Progenitor cell of endocrine pancreas (in vitro differentiated cells): Measurements from ENCODE around the gene BAIAP2L1. TPM values are rescaled to one million over a fixed set of nuclear protein-coding genes. Genes with fewer than 3 reads are reported as not detected.

Experiments
- DNase-seq: peaks from one replicate; pipeline ENCODE4 v3.0.0; 2021; ENCODE audit warnings: low spot score; ENCODE audit not compliant: unreplicated experiment
- H3K27ac Mint-ChIP-seq: 2 replicates; pipeline ENCODE4 v1.8.0; 2021; ENCODE audit warnings: mild to moderate bottlenecking, moderate library complexity, mixed read lengths
- H3K27me3 Mint-ChIP-seq: 2 replicates; pipeline ENCODE4 v1.8.0; 2021; ENCODE audit warnings: mixed read lengths
- H3K36me3 Mint-ChIP-seq: 2 replicates; pipeline ENCODE4 v1.8.0; 2022; ENCODE audit warnings: mixed read lengths; ENCODE audit not compliant: insufficient read depth
- H3K4me1 Mint-ChIP-seq: 2 replicates; pipeline ENCODE4 v1.8.0; 2021; ENCODE audit warnings: low read depth, mixed read lengths
- H3K4me3 Mint-ChIP-seq: 2 replicates; pipeline ENCODE4 v1.8.0; 2021; ENCODE audit warnings: low read depth, mild to moderate bottlenecking, moderate library complexity, mixed read lengths
- H3K9me3 Mint-ChIP-seq: 2 replicates; pipeline ENCODE4 v1.8.0; 2021; ENCODE audit warnings: low read depth, mixed read lengths
- total RNA-seq: library from RNA; stranded (reverse); gene quantifications from 2 replicates; pipeline ENCODE4 v1.2.1, GENCODE V29; 2021
- TF ChIP-seq, protein P1 (sequence below): fragments of 200-600 bp; sonication (generic); IDR thresholded peaks from one replicate; pipeline ENCODE4 v1.5.0; 2021; ENCODE audit warnings: antibody characterized with exemption, mild to moderate bottlenecking; ENCODE audit not compliant: unreplicated experiment

The BAIAP2L1 gene
- total RNA-seq, 1 donor from 2014 or later: 34.2 TPM

DNA sequence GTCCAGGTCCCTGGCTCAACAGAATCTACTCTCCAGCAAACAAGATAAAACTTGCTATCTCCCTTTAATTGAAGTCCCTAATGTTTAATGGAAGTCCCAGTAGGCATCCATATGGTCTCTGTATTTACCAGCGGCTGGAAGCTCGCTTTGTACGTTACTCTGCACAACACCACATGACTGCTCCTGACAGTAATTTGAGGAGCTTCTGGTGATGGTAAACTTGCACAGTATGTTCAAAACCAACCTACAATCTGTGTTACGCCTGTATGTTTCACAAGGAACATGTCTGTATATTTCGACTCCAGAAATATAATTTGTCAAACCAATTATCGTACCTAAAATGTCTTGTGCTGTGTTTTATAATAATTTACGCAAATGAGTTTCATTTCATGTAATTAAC lies 144.5 kb downstream of the BAIAP2L1 start:
- TF ChIP-seq, protein P1, sequence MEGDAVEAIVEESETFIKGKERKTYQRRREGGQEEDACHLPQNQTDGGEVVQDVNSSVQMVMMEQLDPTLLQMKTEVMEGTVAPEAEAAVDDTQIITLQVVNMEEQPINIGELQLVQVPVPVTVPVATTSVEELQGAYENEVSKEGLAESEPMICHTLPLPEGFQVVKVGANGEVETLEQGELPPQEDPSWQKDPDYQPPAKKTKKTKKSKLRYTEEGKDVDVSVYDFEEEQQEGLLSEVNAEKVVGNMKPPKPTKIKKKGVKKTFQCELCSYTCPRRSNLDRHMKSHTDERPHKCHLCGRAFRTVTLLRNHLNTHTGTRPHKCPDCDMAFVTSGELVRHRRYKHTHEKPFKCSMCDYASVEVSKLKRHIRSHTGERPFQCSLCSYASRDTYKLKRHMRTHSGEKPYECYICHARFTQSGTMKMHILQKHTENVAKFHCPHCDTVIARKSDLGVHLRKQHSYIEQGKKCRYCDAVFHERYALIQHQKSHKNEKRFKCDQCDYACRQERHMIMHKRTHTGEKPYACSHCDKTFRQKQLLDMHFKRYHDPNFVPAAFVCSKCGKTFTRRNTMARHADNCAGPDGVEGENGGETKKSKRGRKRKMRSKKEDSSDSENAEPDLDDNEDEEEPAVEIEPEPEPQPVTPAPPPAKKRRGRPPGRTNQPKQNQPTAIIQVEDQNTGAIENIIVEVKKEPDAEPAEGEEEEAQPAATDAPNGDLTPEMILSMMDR: no peak
- Mint-ChIP-seq H3K4me3 (no peak overlapping the region), H3K4me1 (peaks cover 9% of the 10 kb centered on the region), H3K36me3 (peaks cover 2% of the 10 kb centered on the region), H3K27ac (no peak overlapping the region), H3K27me3 (no peaks in the 10 kb centered on the region), H3K9me3 (no peaks in the 10 kb centered on the region)
- DNase-seq: no peak

DNA sequence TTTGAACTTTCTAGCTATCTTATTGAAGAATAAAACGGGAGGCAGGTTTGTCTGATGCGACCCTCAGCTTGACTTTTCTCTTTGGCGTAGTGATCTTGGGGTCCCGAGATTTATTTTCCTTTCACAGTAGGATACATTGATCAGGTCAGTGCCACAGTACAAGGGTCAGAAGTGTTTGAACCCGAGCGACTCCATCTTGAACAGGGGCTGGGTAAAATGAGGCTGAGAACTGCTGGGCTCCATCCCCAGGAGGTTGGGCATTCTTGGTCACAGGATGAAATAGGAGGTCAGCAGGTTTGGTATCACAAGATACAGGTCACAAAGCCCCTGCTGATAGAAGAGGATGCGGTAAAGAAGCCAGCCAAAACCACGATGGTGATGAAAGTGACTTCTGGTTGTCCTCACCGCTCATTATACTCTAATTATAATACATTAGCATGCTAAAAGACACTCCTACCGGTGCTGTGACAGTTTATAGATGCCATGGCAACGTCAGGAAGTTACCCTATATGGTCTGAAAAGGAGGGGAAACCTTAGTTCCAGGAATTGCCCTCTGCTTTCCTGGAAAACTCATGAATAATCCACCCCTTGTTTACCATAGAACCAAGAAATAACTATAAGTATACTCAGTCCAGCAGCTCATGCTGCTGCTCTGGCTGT lies 145.8 kb downstream of the BAIAP2L1 start:
- H3K4me1 Mint-ChIP-seq: peaks cover 19% of the 10 kb centered on the region
- DNase-seq: no peak
- no peaks in the 10 kb centered on the region for H3K9me3 Mint-ChIP-seq
- H3K4me3 Mint-ChIP-seq: no peak overlapping the region
- peak overlapping the region; percentile 31 for H3K27ac Mint-ChIP-seq
- H3K36me3 Mint-ChIP-seq: peaks cover 2% of the 10 kb centered on the region
- TF ChIP-seq, protein P1: no peak
- H3K27me3 Mint-ChIP-seq: no peaks in the 10 kb centered on the region

GRCh38 chr7:98254516-98254915 lies 146.4 kb downstream of the BAIAP2L1 start:
- H3K9me3 Mint-ChIP-seq: no peaks in the 10 kb centered on the region
- no peaks in the 10 kb centered on the region for H3K27me3 Mint-ChIP-seq
- H3K27ac Mint-ChIP-seq: peak overlapping the region; percentile 31
- TF ChIP-seq, protein P1: no peak
- H3K36me3 Mint-ChIP-seq: peaks cover 2% of the 10 kb centered on the region
- no peak for DNase-seq
- H3K4me1 Mint-ChIP-seq: peaks cover 21% of the 10 kb centered on the region
- H3K4me3 Mint-ChIP-seq: peak overlapping the region; percentile 9

- Mint-ChIP-seq H3K36me3 (peaks cover 2% of the 10 kb centered on the region), H3K4me3 (peak overlapping the region; percentile 96), H3K27me3 (no peaks in the 10 kb centered on the region), H3K4me1 (peaks cover 21% of the 10 kb centered on the region), H3K27ac (peak overlapping the region; percentile 96), H3K9me3 (no peaks in the 10 kb centered on the region)
- no peak for DNase-seq
- TF ChIP-seq, protein P1: no peak
These were observed 148.3 kb downstream of the BAIAP2L1 start for GRCh38 chr7:98252425-98253054.

- H3K36me3 Mint-ChIP-seq: no peaks in the 10 kb centered on the region
- H3K9me3 Mint-ChIP-seq: no peaks in the 10 kb centered on the region
- H3K27ac Mint-ChIP-seq: peak within 1 kb of the TSS; percentile 96
- no peaks in the 10 kb centered on the region for H3K27me3 Mint-ChIP-seq
- peaks cover 21% of the 10 kb centered on the region for H3K4me1 Mint-ChIP-seq
- H3K4me3 Mint-ChIP-seq: peak within 1 kb of the TSS; percentile 96
- TF ChIP-seq, protein P1: no peak
- DNase-seq: peak; percentile 87
These were observed 149.1 kb downstream of the BAIAP2L1 start, which contains the start of gene TECPR1 for GRCh38 chr7:98251601-98252424. TSS of gene TECPR1 (minus strand) at chr7:98252232. CDS start at chr7:98246146, 6,086 bp downstream.
